D721Med (cell line): ENCODE data around the gene MAP4K4.

Experiments
- DNase-seq: peaks from one replicate; pipeline ENCODE4 v3.0.0; 2011; ENCODE audit warnings: low spot score; ENCODE audit not compliant: insufficient read length
- FAIRE-seq: peaks from 2 replicates; lab custom pipeline; 2011; peaks lifted over from hg19 to GRCh38; lab: Jason Lieb, UNC
- CTCF ChIP-seq: IDR thresholded peaks from 2 replicates; pipeline ENCODE4 v1.5.1; 2012; ENCODE audit warnings: mild to moderate bottlenecking, control low read depth; ENCODE audit not compliant: insufficient read depth; ENCODE audit errors: missing control alignments

The MAP4K4 gene

DNA sequence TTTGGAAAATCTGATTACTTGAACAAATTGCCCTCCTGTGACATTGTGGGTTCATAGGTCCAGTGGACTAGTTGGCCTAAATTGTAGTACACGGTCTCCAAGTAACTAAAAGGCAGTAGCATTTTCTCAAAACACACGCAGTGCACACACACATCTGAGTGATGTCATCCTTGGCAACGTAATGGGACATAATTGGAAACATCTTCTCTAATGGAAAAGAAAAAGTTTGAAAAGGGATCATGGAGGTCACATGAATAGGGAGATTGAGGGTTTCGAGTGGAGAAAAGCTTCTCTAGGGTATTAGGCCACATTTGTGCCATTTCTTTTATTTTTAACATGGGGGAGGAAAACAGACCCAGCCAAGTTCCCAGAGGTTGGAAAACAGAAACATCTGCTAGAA, 93.3 kb downstream of the MAP4K4 start:
- DNase-seq (no peak), FAIRE-seq (no peak)
- TF ChIP-seq CTCF, result no peak

DNA sequence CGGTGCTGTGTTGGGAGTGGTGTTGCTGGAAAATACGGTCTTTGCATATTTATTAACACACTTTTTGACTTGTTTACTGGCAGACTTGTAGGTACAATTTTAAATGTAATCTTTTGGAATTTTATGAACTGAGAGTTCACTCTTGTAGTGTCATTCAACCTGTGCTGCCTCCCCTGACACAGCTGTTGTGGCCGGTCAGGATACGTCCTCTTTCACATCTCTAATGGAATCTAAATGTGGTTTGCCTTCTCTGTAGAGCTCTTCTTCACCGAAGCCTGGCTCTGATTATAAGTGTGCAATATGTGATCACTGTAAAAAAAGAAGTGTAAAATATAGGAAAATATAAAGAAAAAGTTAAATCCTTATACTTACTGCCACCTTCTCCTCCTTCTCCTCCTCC, 94.7 kb downstream of the MAP4K4 start:
- DNase-seq (no peak), FAIRE-seq (no peak)
- no peak for TF ChIP-seq CTCF

- DNase-seq (no peak), FAIRE-seq (no peak)
- no peak for TF ChIP-seq CTCF
Measured at GRCh38 chr2:101793277-101793969, 95.9 kb downstream of the MAP4K4 start.

- DNase-seq (no peak), FAIRE-seq (no peak)
- TF ChIP-seq CTCF, result no peak
Measured at GRCh38 chr2:101794141-101794540, 96.6 kb downstream of the MAP4K4 start.

DNA sequence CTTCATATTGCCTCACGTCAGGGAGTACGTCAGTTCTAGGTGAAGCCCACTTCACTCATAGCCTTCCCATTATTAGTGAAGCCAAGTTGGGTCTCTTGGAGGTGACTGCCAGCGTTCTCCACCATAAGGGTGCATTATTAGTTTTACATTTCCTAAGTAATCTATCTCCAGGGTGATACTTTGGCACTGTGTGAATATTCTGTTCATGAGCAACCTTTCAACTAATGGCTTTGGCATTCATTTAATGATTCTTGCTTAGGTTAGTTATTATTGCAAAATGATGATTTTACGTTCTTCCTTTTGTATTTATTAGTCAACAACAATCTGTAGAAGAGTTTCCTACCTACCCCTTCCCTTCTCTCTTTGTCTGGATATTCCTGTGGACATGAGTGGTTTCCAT, 97.5 kb downstream of the MAP4K4 start:
- no peak for TF ChIP-seq CTCF
- FAIRE-seq, result no peak

DNA sequence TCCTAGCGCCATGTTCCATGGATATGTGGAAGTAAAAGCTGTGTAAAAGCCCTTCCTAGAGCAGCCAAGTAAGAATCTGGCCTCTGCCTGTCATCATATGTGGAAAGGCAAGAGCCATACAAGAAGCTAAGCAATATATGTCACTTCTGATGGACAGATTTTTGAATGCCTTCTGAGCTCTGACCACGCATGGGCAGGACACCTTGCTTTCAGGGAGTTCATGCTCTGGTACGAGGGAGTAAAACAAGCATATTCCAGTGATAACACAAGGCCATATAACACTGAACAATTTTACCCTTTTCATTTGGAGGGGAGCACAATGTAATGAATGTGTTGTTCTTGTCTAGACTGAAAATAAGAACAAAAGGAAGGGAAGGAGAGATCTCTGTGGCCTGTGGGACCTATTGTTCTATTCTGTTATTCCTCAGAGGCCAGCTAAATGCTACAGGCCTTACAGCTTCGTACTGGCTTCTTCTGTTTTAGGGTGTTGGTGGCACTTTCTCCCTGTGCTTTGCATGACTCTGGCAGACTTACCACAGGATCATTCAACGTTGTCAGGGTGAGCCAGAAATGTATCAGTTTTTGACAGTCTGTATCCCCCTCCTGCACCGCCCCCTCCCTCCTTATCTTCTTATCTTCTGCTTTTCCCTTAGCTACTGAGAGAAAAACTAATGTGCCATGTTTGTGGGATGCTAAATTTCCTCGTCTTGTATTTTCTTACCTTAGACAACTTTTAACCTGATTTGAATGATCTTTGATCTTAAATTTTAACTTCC, 99.5 kb downstream of the MAP4K4 start:
- no peak for TF ChIP-seq CTCF
- FAIRE-seq, result no peak
- DNase-seq, result no peak

More for the DNA sequence above, 97.5 kb downstream of the MAP4K4 start:
- no peak for DNase-seq

- TF ChIP-seq CTCF, result no peak
- no peak for FAIRE-seq
- no peak for DNase-seq
Measured at GRCh38 chr2:101801496-101801895, 104.0 kb downstream of the MAP4K4 start.
